GM19395 (cell line): ENCODE data around the gene TNP1.

ENCODE experiments used
- ATAC-seq: cut with Tn5 transposase; IDR thresholded peaks from one replicate; pipeline ENCODE4 v1.9.1; 2021; ENCODE audit warnings: mild to moderate bottlenecking, moderate library complexity; ENCODE audit not compliant: unreplicated experiment

The TNP1 gene, protein sequence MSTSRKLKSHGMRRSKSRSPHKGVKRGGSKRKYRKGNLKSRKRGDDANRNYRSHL

GRCh38 chr2:216859944-216860343 is at the start of gene TNP1:
Gene TNP1 (minus strand): TSS chr2:216860064. CDS start chr2:216860034, 30 bp downstream.
- ATAC-seq, result no peak

DNA sequence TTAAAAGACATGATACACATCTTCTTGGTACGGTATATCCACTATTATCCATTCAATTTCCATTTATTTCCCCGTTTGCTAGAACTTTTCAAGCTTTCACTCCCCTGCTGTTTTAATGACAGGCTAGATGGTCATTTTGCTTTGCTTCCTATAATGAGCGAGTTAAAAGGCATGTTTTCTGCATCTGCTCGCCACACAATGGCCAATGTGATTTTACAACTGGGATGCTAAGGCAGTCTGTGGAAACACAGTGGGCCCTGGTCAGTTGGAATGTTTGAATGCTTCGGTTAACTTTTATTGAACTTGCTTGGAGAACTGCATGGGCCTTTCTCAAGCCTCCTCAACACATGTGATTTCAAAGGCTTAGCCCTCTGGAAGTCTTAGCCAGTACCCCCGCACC is 48.4 kb upstream of the TNP1 start:
- ATAC-seq, result no peak

DNA sequence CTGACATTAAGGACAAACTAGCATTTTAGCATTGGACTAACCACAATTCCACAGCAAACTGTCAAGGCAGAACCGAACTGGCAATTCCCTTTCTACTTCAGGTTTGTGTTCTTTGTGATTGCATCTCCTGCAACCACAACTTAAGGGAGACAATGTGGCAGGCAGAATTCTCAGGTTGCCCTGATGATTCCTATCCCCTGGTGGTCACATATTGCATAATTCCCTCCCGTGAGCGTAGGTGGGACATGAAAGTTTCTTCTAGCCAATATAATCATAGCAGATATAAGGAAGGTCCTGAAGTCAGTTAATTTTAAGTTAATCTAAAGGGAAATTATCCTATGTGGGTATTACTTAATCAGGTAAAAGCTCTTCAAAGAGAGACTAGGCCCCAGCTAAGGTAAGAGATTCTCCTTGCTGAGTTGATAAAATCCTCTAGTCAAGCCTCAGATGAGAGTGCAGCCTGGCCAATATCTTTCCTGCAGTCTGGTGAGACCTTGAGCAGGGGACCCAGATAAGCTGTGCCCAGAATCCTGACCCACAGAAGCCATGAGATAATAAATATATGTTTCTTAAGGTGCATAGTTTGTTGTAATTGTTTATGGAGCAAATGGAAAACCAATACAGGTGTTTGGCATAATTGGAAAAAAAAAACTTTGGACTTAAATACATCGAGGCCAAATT is 45.9 kb upstream of the TNP1 start:
- no peak for ATAC-seq

GRCh38 chr2:216904974-216905373 is 45.1 kb upstream of the TNP1 start:
- no peak for ATAC-seq

DNA sequence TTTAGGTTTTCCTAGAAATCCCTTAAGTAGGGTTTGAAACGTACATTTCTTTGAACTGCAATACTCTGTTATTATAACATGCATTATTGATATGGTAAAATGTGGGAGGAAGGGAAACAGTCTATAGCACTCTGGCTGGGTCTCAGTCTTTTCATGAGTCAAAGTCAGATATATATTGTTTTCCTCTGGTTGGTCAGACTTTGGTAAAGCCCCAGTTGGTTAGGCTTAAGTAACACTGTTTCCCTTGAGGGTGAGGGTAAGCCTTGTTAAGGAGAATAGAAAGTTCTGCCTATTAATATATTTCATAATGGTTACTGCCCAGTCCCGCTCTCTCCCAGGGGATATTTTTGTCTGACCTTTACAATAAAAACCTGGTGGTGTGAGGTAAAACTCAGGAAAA is 44.7 kb upstream of the TNP1 start:
- ATAC-seq, result no peak

DNA sequence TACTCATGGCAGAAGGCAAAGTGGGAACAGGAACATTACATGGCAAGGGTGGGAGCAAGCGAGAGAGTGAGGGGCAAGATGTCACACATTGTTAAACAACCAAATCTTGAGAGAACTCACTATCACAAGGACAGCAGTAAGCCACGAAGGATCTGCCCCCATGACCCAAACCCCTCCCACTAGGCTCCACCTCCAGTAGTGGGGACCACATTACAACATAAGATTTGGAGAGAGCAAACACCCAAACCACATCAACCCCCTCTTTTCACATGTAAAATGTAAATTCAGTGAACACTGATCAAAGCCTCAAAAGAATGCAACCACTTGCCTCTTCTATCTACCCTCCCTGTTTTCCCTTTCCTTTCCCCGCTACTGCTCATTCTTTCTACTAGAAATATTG is 43.6 kb upstream of the TNP1 start:
- no peak for ATAC-seq

DNA sequence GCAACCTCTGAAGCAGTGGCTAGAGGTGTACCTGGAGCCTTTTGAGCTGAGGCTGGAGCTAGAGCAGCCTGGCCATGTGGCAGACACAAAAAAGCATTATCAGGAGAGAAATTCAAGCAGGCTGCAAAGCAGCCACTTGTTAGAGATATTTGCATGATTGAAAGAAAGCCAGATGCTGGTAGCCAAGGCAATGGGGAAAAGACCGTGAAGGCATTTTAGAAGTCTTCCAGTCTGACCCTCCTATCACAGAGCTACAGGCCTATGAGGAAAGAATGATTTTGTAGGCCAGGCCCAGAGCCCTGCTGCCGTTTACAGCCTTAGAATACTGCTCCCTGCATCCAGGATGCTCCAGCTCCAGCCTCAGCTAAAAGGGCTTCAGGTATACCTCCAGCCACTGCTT is 41.4 kb upstream of the TNP1 start:
- no peak for ATAC-seq

- ATAC-seq, result no peak
These were observed 40.5 kb upstream of the TNP1 start for GRCh38 chr2:216900406-216900805.

DNA sequence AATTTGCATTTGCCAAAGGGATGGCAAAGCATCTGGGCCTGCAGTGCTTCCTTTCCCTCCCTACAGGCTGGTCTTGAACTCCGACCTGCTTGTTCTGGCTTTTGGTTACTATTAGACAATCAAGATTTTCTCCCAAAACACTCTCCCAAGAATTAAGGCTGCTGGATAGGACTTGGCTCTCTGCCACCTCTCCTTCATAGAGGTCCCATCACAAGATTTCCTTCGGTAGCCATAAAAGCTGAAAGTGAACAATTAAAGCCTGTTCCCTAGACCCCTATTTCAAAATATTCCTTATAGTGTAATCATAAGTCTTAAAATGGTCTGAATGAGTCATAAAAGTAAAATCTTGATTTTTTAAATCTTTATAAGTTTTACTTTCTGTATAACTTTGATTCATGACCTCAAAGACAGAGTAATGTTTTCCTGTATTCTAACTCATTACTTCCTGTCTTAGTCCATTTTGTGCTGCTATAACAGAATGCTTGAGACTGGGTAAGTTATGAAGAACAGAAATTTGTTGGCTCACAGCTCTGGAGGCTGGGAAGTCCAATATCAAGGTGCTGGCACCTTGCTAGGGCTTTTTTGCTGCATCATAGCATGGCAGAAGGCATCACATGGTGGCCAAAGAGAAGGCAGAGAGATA is 37.8 kb upstream of the TNP1 start:
- no peak for ATAC-seq

GRCh38 chr2:216890138-216890537 is 30.3 kb upstream of the TNP1 start:
- ATAC-seq, result no peak

- no peak for ATAC-seq
These were observed 29.2 kb upstream of the TNP1 start for GRCh38 chr2:216888887-216889622.

DNA sequence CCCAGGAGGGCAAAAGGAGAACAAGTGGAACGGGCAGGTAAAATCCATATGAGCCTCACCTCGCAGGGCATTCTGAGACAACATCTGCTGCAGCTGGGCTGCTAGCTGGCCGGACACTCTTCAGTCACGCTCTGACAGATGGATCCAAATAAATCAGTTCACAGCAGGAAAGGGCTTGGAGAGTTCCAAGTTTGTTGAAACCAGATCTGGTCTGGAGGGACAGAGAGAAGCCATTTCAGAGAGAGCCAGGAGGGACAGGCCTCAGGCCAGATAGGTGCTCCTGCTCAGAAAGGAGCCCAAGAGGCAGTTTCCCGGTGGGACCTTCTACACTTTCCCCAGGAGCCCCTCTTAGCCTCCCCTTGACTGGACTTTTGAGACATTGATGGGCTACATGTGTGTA is 28.2 kb upstream of the TNP1 start:
- no peak for ATAC-seq

DNA sequence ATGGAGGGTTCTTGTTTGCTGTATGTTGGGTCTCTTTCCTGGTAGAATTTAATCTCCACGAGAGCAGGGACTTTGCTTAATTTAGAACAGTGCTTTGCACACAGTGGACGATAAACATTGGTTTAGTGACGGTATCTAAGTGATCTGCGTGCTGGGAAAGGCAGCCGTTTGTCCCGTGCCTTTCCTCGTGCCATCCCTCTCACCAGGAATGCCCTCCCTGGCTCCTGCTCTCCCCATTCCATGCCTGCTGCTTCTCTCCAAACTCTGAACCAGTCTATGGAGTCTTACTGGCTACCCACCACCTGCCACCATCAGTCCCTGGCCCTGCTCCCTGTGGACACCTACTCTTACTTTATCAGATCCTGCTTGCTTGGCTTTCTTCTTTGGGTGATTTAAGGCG is 27.3 kb upstream of the TNP1 start:
- no peak for ATAC-seq

- no peak for ATAC-seq
These were observed 25.3 kb upstream of the TNP1 start for GRCh38 chr2:216885117-216885553.

DNA sequence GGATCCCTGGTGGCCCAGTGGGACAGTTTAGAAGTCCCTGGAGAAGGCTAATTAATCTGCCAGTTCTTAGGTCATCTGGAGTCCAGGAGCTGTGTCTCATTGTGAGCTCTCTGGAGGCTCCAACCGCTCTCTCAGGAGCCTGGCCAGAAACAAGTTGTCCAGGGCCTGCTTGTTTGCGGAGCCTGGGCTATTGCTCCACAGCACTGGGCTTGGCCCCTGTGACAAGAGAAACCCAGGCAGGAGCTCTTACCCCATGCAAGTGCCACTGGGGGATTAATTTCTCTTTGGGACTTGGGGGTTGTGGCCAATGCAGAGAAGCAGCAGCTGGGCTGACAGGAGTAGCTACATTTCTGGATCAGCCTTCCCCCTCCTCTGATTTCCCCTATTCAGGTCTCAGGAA is 24.5 kb upstream of the TNP1 start:
- no peak for ATAC-seq

DNA sequence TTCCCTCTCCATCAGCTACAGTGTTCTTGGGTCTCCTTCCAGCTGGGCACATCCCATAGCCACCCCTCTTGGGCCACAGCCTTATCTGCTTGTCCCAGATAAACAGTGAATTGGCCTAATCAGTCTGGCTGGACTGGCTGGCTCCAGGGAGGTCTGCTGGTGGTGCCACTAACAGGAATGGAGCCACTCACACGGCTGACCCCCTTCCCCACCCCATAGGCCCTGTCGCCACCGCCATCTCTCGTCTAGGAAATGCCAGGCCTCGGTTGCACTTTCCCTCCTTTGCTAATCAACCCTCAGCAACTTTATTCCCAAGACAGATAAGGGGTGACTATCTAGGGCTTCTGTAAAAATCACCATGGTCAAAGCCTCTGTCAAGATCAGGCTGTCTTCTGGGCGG is 23.0 kb upstream of the TNP1 start:
- no peak for ATAC-seq

DNA sequence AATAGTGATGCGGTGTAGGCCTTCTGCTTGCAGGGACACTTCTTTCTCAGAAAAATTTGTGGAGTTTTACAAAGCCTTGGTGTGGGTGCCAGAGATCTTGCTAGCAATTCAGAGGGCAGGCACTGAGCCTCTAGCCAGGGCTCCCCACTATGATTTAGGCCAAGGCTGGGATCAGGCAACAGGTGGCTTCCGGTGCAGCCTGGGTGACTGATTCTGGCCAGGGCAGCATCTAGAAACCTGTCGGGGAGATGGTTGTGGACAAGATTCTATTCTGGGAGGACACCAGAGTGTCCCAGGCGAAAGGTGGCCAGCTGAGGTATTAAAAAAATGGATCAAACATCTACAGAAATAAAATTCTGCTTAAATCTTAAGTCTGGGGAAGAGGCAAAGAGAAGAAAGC is 21.5 kb upstream of the TNP1 start:
- no peak for ATAC-seq

DNA sequence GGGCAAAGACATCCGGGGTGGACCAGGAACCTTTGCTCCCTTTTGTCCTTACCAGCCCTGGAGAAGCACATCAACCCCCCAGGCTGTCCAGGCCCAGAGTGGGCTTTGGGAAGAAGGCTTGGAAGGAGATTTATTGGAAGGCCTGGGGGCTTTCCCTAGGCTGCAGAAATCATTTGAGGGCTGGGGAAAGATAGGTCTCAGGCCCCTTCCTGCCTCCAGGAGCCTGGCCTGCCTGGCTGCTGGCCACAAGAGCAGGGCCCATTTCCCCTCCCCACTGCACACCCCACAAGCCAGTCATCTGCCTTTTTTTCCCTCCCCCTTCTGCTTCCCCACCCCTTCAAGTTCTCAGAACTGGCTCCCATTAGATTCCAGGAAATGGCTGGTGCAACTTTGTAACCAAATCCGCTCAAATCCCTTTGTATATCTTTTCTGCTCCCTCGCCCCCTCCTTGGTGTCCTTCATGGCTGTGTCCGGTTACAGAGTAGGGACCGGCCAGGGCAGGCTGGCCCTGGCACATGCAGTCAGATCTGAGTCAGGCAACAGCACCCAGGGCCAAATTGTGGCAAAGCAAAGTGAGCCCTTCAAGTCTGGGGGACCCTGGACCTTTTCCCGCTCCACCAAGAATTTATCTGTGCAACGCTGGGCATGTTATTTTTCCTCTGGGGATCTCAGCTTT is 20.8 kb upstream of the TNP1 start:
- ATAC-seq, result no peak

- ATAC-seq, result no peak
These were observed 20.1 kb upstream of the TNP1 start for GRCh38 chr2:216879727-216880508.

DNA sequence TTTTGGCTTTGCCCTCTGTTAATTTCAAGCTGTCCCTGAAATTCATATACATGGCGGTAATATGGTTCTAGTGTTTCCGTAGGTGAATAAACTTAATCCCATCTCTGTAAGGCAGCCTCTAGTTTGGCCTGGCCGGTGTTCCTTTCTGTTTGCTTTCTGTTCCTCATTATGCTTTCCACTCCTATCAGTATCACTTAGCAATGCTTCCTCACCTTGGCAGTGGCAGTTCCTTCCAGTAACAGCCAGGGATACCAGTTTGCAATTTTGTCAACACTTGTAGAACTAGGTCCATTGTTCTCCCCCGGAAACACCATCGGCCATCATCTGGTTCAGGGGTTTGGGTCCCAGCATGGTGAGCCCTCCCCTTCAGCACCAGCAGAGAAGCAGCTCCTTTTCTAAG is 18.2 kb upstream of the TNP1 start:
- ATAC-seq, result no peak

DNA sequence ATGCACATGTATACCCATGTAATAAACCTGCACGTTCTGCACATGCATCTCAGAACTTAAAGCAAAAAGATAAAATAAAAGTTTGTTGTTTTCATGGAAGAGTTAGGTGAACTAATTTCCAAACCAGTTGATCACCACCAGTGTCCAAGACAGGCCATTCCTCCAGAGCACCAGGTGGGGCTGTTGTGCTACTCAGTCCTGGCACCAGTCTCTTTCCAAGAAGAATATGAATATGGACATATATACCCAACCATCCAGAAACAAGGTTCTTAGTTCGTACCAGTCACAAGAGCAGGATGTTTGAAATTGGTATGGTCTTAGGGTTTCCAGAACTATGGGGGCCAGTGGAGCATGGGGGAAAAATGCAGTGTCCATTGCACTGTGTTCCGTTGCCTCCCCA is 17.2 kb upstream of the TNP1 start:
- no peak for ATAC-seq
